NT2/D1 (cell line): ENCODE results near the gene ITIH4.

ENCODE experiments used
- DNase-seq: peaks from one replicate; pipeline ENCODE4 v3.0.0-alpha.2; 2011; ENCODE audit warnings: low read depth, low spot score
- H3K27me3 ChIP-seq: 2 replicates; pipeline ENCODE4 v1.6.0; 2011; ENCODE audit warnings: mild to moderate bottlenecking; ENCODE audit not compliant: insufficient read length, insufficient read depth
- H3K36me3 ChIP-seq: 2 replicates; pipeline ENCODE4 v1.6.1; 2011; ENCODE audit warnings: mild to moderate bottlenecking, low read length, mixed read lengths; ENCODE audit not compliant: insufficient read depth, insufficient read length
- H3K4me1 ChIP-seq: 2 replicates; pipeline ENCODE4 v1.5.1; 2011; ENCODE audit not compliant: insufficient read depth, insufficient read length
- H3K4me3 ChIP-seq: 2 replicates; pipeline ENCODE4 v1.5.1; 2011; ENCODE audit warnings: low read depth; ENCODE audit not compliant: insufficient read length
- H3K9ac ChIP-seq: 2 replicates; pipeline ENCODE4 v1.6.0; 2011; ENCODE audit warnings: low read depth; ENCODE audit not compliant: insufficient read length
- H3K9me3 ChIP-seq: 2 replicates; pipeline ENCODE4 v1.5.1; 2011; ENCODE audit warnings: mild to moderate bottlenecking, low read length; ENCODE audit not compliant: insufficient read depth
- SUZ12 ChIP-seq: IDR thresholded peaks from 2 replicates; pipeline ENCODE4 v1.6.1; 2011; ENCODE audit not compliant: insufficient read length, insufficient read depth; ENCODE audit errors: extremely low read depth
- YY1 ChIP-seq: IDR thresholded peaks from 2 replicates; pipeline ENCODE4 v1.6.1; 2011; ENCODE audit not compliant: insufficient read length, insufficient read depth
- ZNF274 ChIP-seq: IDR thresholded peaks from 2 replicates; pipeline ENCODE4 v1.6.1; 2011; ENCODE audit warnings: mild to moderate bottlenecking, low read depth, low read length

ITIH4 gene

GRCh38 chr3:52849656-52850055 lies 19.2 kb upstream of the ITIH4 start:
- no peak overlapping the region for H3K4me3 ChIP-seq
- H3K4me1 ChIP-seq = peaks cover 11% of the 10 kb centered on the region
- DNase-seq = no peak
- H3K36me3 ChIP-seq = peaks cover 37% of the 10 kb centered on the region
- no peak for TF ChIP-seq SUZ12
- TF ChIP-seq ZNF274 = no peak
- TF ChIP-seq YY1 = no peak
- H3K27me3 ChIP-seq = no peaks in the 10 kb centered on the region
- no peaks in the 10 kb centered on the region for H3K9me3 ChIP-seq
- H3K9ac ChIP-seq = no peak overlapping the region

- Histone ChIP-seq H3K36me3 (peaks cover 37% of the 10 kb centered on the region), H3K27me3 (no peaks in the 10 kb centered on the region), H3K4me3 (no peak overlapping the region), H3K9ac (no peak overlapping the region), H3K9me3 (no peaks in the 10 kb centered on the region), H3K4me1 (peaks cover 11% of the 10 kb centered on the region)
- TF ChIP-seq ZNF274 (no peak), YY1 (no peak), SUZ12 (no peak)
- no peak for DNase-seq
Observed at GRCh38 chr3:52848617-52849016, 18.1 kb upstream of the ITIH4 start.

GRCh38 chr3:52847726-52848125 lies 17.3 kb upstream of the ITIH4 start:
- no peak for DNase-seq
- Histone ChIP-seq H3K9me3 (no peaks in the 10 kb centered on the region), H3K4me3 (no peak overlapping the region), H3K27me3 (no peaks in the 10 kb centered on the region), H3K9ac (no peak overlapping the region), H3K36me3 (peaks cover 38% of the 10 kb centered on the region), H3K4me1 (peaks cover 11% of the 10 kb centered on the region)
- no peak for TF ChIP-seq SUZ12
- TF ChIP-seq ZNF274 = no peak
- no peak for TF ChIP-seq YY1

GRCh38 chr3:52847241-52847640 lies 16.8 kb upstream of the ITIH4 start:
- H3K9me3 ChIP-seq = no peaks in the 10 kb centered on the region

GRCh38 chr3:52846432-52846965 lies 16.0 kb upstream of the ITIH4 start:
- no peaks in the 10 kb centered on the region for H3K27me3 ChIP-seq
- no peak overlapping the region for H3K9ac ChIP-seq
- H3K4me3 ChIP-seq = no peak overlapping the region
- TF ChIP-seq ZNF274 (no peak), SUZ12 (no peak), YY1 (no peak)
- peaks cover 43% of the 10 kb centered on the region for H3K36me3 ChIP-seq
- H3K9me3 ChIP-seq = no peaks in the 10 kb centered on the region
- H3K4me1 ChIP-seq = peaks cover 15% of the 10 kb centered on the region
- DNase-seq = no peak

More at GRCh38 chr3:52847241-52847640, 16.8 kb upstream of the ITIH4 start:
- Histone ChIP-seq H3K36me3 (peaks cover 41% of the 10 kb centered on the region), H3K27me3 (no peaks in the 10 kb centered on the region), H3K4me1 (peaks cover 11% of the 10 kb centered on the region), H3K4me3 (no peak overlapping the region), H3K9ac (no peak overlapping the region)
- TF ChIP-seq SUZ12 = no peak
- TF ChIP-seq ZNF274 = no peak
- TF ChIP-seq YY1 = no peak
- no peak for DNase-seq

GRCh38 chr3:52845691-52846431 lies 15.4 kb upstream of the ITIH4 start:
- Histone ChIP-seq H3K4me3 (no peak overlapping the region), H3K27me3 (no peaks in the 10 kb centered on the region), H3K9me3 (no peaks in the 10 kb centered on the region), H3K9ac (no peak overlapping the region), H3K4me1 (peaks cover 13% of the 10 kb centered on the region), H3K36me3 (peaks cover 40% of the 10 kb centered on the region)
- DNase-seq = no peak
- no peak for TF ChIP-seq YY1
- no peak for TF ChIP-seq ZNF274
- no peak for TF ChIP-seq SUZ12

- Histone ChIP-seq H3K4me3 (no peak overlapping the region), H3K9ac (no peak overlapping the region), H3K36me3 (peaks cover 40% of the 10 kb centered on the region), H3K4me1 (peaks cover 13% of the 10 kb centered on the region), H3K27me3 (no peaks in the 10 kb centered on the region), H3K9me3 (no peaks in the 10 kb centered on the region)
- TF ChIP-seq ZNF274 = no peak
- no peak for TF ChIP-seq YY1
- no peak for TF ChIP-seq SUZ12
- no peak for DNase-seq
Observed at GRCh38 chr3:52845157-52845556, 14.7 kb upstream of the ITIH4 start.
